Activated gamma-delta T cell treated with anti-CD3 and anti-CD28 coated beads, Interleukin-2, amount 50 U/mL, for 16 hours (primary cell): ENCODE data around the gene MT1E.
A peak's percentile ranks its signal among the peaks of the same experiment; 100 is the strongest.
"Not testable (repeated sequence)": the region's sequence is repeated elsewhere in the genome, so short reads cannot be mapped to it uniquely, and the experiment has no call there.

Source experiments
- DNase-seq: peaks from one replicate; pipeline ENCODE4 v3.0.0-alpha.2; 2020; ENCODE audit warnings: low read depth

MT1E gene

GRCh38 chr16:56625140-56625942, at the start of gene MT1E:
Gene MT1E, plus strand, starts transcription at chr16:56625781. Its CDS starts 71 bp downstream, at chr16:56625852.
- no peak for DNase-seq

GRCh38 chr16:56576585-56577299, 48.8 kb upstream of the MT1E start:
- DNase-seq, result peak; percentile 71

- no peak for DNase-seq
Observed at GRCh38 chr16:56577300-56577625, 48.3 kb upstream of the MT1E start.

GRCh38 chr16:56580391-56581048, 45.1 kb upstream of the MT1E start:
- no peak for DNase-seq

- DNase-seq, result not testable (repeated sequence)
Observed at GRCh38 chr16:56582911-56583310, 42.7 kb upstream of the MT1E start.

GRCh38 chr16:56583351-56584168, 42.0 kb upstream of the MT1E start:
- no peak for DNase-seq

- DNase-seq, result no peak
Observed at GRCh38 chr16:56584276-56584675, 41.3 kb upstream of the MT1E start.

- DNase-seq, result no peak
Observed at GRCh38 chr16:56588781-56589140, 36.8 kb upstream of the MT1E start.

GRCh38 chr16:56589141-56590039, 36.2 kb upstream of the MT1E start, which contains the start of gene MT3:
Gene MT3, plus strand, starts transcription at chr16:56589528. Its CDS starts 63 bp downstream, at chr16:56589591.
- DNase-seq, result no peak

- no peak for DNase-seq
Observed at GRCh38 chr16:56591377-56592060, 34.1 kb upstream of the MT1E start.

GRCh38 chr16:56593573-56594291, 31.8 kb upstream of the MT1E start:
- no peak for DNase-seq

GRCh38 chr16:56594292-56594619, 31.3 kb upstream of the MT1E start:
- no peak for DNase-seq

- DNase-seq, result no peak
Observed at GRCh38 chr16:56600398-56600999, 25.1 kb upstream of the MT1E start.

- no peak for DNase-seq
Observed at GRCh38 chr16:56601325-56601724, 24.3 kb upstream of the MT1E start.

GRCh38 chr16:56603589-56603988, 22.0 kb upstream of the MT1E start:
- DNase-seq, result no peak

- no peak for DNase-seq
Observed at GRCh38 chr16:56604966-56605365, 20.6 kb upstream of the MT1E start.

GRCh38 chr16:56605475-56605874, 20.1 kb upstream of the MT1E start:
- DNase-seq, result no peak

GRCh38 chr16:56606071-56606475, 19.5 kb upstream of the MT1E start:
- DNase-seq, result no peak

GRCh38 chr16:56606476-56607108, 19.0 kb upstream of the MT1E start:
- no peak for DNase-seq
